Liver (tissue), 3 donors: ENCODE data around the gene RPS6KA5.

ENCODE experiments used
- GABPA ChIP-seq, 2 donors: IDR thresholded peaks in 1 of 2; conservative IDR thresholded peaks in 1 of 2; 2 replicates each; pipeline ENCODE4 v1.6.1; 2016; ENCODE audit warnings: antibody characterized with exemption in 2 of 2, mild to moderate bottlenecking in 1 of 2, moderate library complexity in 1 of 2
- TF ChIP-seq, protein P1 (sequence below): fragments of 150-350 bp; IDR thresholded peaks from 2 replicates; pipeline ENCODE4 v1.5.1; 2017; ENCODE audit warnings: improper control_type of control experiment, low read depth, low read length; ENCODE audit not compliant: missing input control
- donor health status: healthy.
- donor health status: healthy.

DNA sequence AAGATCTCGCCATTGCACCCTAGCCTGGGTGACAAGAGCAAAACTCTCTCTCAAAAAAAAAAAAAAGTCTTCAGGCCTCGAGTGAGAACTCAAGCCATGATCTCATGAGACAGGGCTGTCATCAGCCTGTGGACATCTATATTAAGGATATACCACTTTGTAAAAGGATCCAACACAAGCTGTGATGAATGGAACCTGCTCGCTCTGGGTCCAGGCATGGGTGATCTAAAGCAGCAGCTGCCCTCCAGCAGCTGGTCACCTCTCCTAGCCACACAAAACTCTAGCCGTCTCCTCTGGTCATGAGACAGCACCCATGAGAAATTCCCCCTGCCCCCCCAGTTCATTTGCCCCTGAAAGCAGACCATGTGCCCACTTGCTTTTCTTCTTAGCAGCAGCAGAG is 34.3 kb upstream of the RPS6KA5 start:
- TF ChIP-seq, protein P1, sequence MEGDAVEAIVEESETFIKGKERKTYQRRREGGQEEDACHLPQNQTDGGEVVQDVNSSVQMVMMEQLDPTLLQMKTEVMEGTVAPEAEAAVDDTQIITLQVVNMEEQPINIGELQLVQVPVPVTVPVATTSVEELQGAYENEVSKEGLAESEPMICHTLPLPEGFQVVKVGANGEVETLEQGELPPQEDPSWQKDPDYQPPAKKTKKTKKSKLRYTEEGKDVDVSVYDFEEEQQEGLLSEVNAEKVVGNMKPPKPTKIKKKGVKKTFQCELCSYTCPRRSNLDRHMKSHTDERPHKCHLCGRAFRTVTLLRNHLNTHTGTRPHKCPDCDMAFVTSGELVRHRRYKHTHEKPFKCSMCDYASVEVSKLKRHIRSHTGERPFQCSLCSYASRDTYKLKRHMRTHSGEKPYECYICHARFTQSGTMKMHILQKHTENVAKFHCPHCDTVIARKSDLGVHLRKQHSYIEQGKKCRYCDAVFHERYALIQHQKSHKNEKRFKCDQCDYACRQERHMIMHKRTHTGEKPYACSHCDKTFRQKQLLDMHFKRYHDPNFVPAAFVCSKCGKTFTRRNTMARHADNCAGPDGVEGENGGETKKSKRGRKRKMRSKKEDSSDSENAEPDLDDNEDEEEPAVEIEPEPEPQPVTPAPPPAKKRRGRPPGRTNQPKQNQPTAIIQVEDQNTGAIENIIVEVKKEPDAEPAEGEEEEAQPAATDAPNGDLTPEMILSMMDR: no peak
- TF ChIP-seq GABPA (IDR thresholded peaks at IDR 0.05 in 1 of 2, conservative IDR thresholded peaks at IDR 0.05 in 1 of 2): no peak
